K562 (cell line): ENCODE measurements around the gene COL15A1. TPM values are rescaled to one million over a fixed set of nuclear protein-coding genes. Genes with fewer than 3 reads are reported as not detected.

Experiments used
- CBFA2T2 ChIP-seq: fragments of 450-650 bp; conservative IDR thresholded peaks from 2 replicates; pipeline ENCODE4 v1.6.1; 2017; ENCODE audit warnings: mild to moderate bottlenecking
- CREM ChIP-seq: IDR thresholded peaks from 2 replicates; pipeline ENCODE4 v1.6.1; 2014; ENCODE audit warnings: antibody characterized with exemption, low read depth
- DMBX1 ChIP-seq: fragments of 250-450 bp; sonication (Bioruptor Pico); IDR thresholded peaks from 2 replicates; pipeline ENCODE4 v1.8.0; 2022; ENCODE audit warnings: inconsistent platforms, mild to moderate bottlenecking, moderate library complexity, borderline replicate concordance
- EP300 ChIP-seq: IDR thresholded peaks from 2 replicates; pipeline ENCODE4 v1.6.1; 2012; ENCODE audit warnings: low read length, improper control_type of control experiment
- ETS2 ChIP-seq: IDR thresholded peaks from 2 replicates; pipeline ENCODE4 v1.6.1; 2016; ENCODE audit warnings: borderline replicate concordance, missing genetic modification characterization, mild to moderate bottlenecking, moderate library complexity, missing compliant biosample characterization; ENCODE audit not compliant: poor library complexity, severe bottlenecking
- FOXK1 ChIP-seq: sonication (generic); formaldehyde crosslinking; IDR thresholded peaks from 2 replicates; pipeline ENCODE4 v1.8.0; 2022; ENCODE audit warnings: missing genetic modification reagents, mild to moderate bottlenecking, borderline replicate concordance
- KLF10 ChIP-seq: fragments of 250-450 bp; sonication (Bioruptor Pico); IDR thresholded peaks from 2 replicates; pipeline ENCODE4 v1.6.1; 2021; ENCODE audit warnings: matching md5 sums
- KLF16 ChIP-seq: IDR thresholded peaks from 2 replicates; pipeline ENCODE4 v1.6.1; 2016; ENCODE audit warnings: antibody characterized with exemption
- POLR2B ChIP-seq: fragments of 450-650 bp; IDR thresholded peaks from 2 replicates; pipeline ENCODE4 v1.6.1; 2018; ENCODE audit warnings: low read depth; ENCODE audit not compliant: partially characterized antibody
- POLR2G ChIP-seq: fragments of 200-400 bp; formaldehyde crosslinking; IDR thresholded peaks from 2 replicates; pipeline ENCODE4 v1.6.1; 2017; ENCODE audit warnings: low read depth, mild to moderate bottlenecking, antibody characterized with exemption, low read length, moderate library complexity
- PPARD ChIP-seq: fragments of 250-450 bp; sonication (Bioruptor Pico); IDR thresholded peaks from 2 replicates; pipeline ENCODE4 v1.8.0; 2022; ENCODE audit warnings: inconsistent platforms, mild to moderate bottlenecking, moderate library complexity
- RBM14 ChIP-seq: fragments of 200-400 bp; formaldehyde crosslinking; IDR thresholded peaks from 2 replicates; pipeline ENCODE4 v1.6.1; 2018; ENCODE audit warnings: low read depth, mild to moderate bottlenecking, low read length, moderate library complexity, borderline replicate concordance; ENCODE audit not compliant: insufficient read depth
- RFX1 ChIP-seq: fragments of 450-650 bp; IDR thresholded peaks from 2 replicates; pipeline ENCODE4 v1.6.1; 2016; ENCODE audit warnings: mild to moderate bottlenecking, moderate library complexity
- SP1 ChIP-seq: sonication (generic); formaldehyde crosslinking; IDR thresholded peaks from 2 replicates; pipeline ENCODE4 v1.8.1; 2022; ENCODE audit warnings: mild to moderate bottlenecking, missing genetic modification reagents
- STAG1 ChIP-seq: sonication (generic); formaldehyde crosslinking; IDR thresholded peaks from 2 replicates; pipeline ENCODE4 v1.5.0; 2020; ENCODE audit warnings: missing genetic modification reagents, borderline replicate concordance
- ZNF12 ChIP-seq: sonication (generic); formaldehyde crosslinking; IDR thresholded peaks from 2 replicates; pipeline ENCODE4 v1.4.0; 2020; ENCODE audit warnings: mild to moderate bottlenecking, missing genetic modification reagents
- ZSCAN29 ChIP-seq: fragments of 450-650 bp; IDR thresholded peaks from 2 replicates; pipeline ENCODE4 v1.6.1; 2017
- polyA plus RNA-seq, 8 experiments: library from polyadenylated mRNA; depleted of rRNA in 4 of 8; stranded (reverse) in 5 of 8; unstranded in 3 of 8; fragments of >200 nt; fragmentation: Nextera tagmentation in 2 of 8; fragmentation: Illumina TruSeq in 1 of 8; extraction: Ambion mirVana in 2 of 8; extraction: Trizol in 1 of 8; gene quantifications; 2 replicates each; pipeline versions ENCODE4 v1.2.1 to v1.2.3, GENCODE V29; 2011 to 2014; ENCODE audit warnings: inconsistent platforms in 1 of 8, missing spikeins in 1 of 8
- total RNA-seq, 7 experiments: library from RNA; depleted of rRNA in 6 of 7; stranded (reverse); fragments of >200 nt in 6 of 7; fragmentation: Illumina TruSeq in 2 of 7; extraction: Trizol in 2 of 7; gene quantifications; 2 replicates each; pipeline versions ENCODE4 v1.2.1 to v1.2.3, GENCODE V29; 2011 to 2021; ENCODE audit warnings: low replicate concordance in 1 of 7
- TF ChIP-seq, protein P1 (sequence below): fragments of 200-800 bp; sonication (Bioruptor generic); IDR thresholded peaks from 2 replicates; pipeline ENCODE4 v1.6.1; 2016; ENCODE audit warnings: missing genetic modification characterization, missing compliant biosample characterization
- TF ChIP-seq, protein P2 (sequence below), 2 experiments: fragments of 250-450 bp in 1 of 2; fragments of 450-650 bp in 1 of 2; sonication (Bioruptor Pico) in 1 of 2; IDR thresholded peaks; 2 replicates each; pipeline versions ENCODE4 v1.6.1 to v1.8.0; 2016 to 2021; ENCODE audit warnings: mild to moderate bottlenecking in 2 of 2, moderate library complexity in 2 of 2, missing compliant biosample characterization in 1 of 2, missing genetic modification characterization in 1 of 2

COL15A1 gene
- total and polyA plus RNA-seq, 9 of the 15 experiments (the other 6 are each of a cell fraction or from before 2014, with no cell fraction given): 0.46 to 5.1 (median 2.6) TPM

DNA sequence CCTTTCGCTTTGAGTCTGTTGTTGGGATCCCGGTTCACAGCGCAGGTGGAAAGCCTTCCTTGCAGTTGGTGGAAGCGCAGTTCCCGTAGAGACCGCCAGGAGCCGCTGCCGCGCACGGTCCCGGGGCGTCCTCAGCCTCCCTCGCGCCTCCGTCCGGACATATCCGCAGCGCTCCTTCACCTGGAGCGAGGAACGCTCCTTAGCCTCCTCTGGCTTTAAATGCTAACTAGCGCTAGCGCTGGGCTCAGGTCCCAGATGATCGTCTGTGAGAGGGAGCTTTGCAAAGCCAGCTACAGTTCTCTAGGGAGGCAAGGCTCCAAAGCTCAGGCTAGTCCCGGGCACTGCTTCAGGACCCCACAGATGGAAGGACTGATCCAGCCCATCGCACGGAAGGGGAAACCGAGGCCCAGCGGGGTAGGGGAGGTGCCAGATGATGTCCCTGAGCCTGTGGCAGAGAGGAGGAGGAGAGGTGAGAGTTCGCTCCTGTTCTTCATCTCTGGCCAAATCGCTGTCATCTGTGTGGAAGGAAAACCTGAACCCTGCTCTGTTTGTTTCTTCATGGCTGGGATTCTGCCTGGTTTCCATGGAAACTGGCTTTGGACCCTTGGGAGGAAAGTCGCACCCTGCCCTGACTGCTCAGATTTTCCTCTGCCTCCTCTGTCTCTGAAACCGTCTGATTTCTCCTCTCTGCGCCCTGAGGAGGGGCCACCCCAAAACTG, 31.4 kb downstream of the COL15A1 start (continued):
- TF ChIP-seq, protein P1, sequence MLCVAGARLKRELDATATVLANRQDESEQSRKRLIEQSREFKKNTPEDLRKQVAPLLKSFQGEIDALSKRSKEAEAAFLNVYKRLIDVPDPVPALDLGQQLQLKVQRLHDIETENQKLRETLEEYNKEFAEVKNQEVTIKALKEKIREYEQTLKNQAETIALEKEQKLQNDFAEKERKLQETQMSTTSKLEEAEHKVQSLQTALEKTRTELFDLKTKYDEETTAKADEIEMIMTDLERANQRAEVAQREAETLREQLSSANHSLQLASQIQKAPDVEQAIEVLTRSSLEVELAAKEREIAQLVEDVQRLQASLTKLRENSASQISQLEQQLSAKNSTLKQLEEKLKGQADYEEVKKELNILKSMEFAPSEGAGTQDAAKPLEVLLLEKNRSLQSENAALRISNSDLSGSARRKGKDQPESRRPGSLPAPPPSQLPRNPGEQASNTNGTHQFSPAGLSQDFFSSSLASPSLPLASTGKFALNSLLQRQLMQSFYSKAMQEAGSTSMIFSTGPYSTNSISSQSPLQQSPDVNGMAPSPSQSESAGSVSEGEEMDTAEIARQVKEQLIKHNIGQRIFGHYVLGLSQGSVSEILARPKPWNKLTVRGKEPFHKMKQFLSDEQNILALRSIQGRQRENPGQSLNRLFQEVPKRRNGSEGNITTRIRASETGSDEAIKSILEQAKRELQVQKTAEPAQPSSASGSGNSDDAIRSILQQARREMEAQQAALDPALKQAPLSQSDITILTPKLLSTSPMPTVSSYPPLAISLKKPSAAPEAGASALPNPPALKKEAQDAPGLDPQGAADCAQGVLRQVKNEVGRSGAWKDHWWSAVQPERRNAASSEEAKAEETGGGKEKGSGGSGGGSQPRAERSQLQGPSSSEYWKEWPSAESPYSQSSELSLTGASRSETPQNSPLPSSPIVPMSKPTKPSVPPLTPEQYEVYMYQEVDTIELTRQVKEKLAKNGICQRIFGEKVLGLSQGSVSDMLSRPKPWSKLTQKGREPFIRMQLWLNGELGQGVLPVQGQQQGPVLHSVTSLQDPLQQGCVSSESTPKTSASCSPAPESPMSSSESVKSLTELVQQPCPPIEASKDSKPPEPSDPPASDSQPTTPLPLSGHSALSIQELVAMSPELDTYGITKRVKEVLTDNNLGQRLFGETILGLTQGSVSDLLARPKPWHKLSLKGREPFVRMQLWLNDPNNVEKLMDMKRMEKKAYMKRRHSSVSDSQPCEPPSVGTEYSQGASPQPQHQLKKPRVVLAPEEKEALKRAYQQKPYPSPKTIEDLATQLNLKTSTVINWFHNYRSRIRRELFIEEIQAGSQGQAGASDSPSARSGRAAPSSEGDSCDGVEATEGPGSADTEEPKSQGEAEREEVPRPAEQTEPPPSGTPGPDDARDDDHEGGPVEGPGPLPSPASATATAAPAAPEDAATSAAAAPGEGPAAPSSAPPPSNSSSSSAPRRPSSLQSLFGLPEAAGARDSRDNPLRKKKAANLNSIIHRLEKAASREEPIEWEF: no peak
- TF ChIP-seq SP1 (CRISPR knock-in tag) (peak; percentile 51; the same call in 1 of the 2 replicates), FOXK1 (CRISPR knock-in tag) (0 out of 2 replicates have a peak, but pooled peaks have one; percentile 11), RFX1 (peak; percentile 84), KLF10 (no peak), POLR2B (no peak), DMBX1 (CRISPR knock-in tag) (no peak; the same call in 1 of the 2 replicates), CREM (peak; percentile 55), ETS2 (tag) (no peak), PPARD (no peak), CBFA2T2 (no peak), ZSCAN29 (no peak), KLF16 (peak; percentile 49; the same call in 1 of the 2 replicates), RBM14 (no peak), ZNF12 (0 out of 2 replicates have a peak, but pooled peaks have one; percentile 40), EP300 (no peak), POLR2G (no peak), STAG1 (peak; percentile 35; the same call in 1 of the 2 replicates)
- TF ChIP-seq, protein P2, sequence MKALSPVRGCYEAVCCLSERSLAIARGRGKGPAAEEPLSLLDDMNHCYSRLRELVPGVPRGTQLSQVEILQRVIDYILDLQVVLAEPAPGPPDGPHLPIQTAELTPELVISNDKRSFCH (CRISPR knock-in tag; IDR thresholded peaks at IDR 0.05): no peak
- TF ChIP-seq, protein P2 (tag; IDR thresholded peaks at IDR 0.05): peak; percentile 53; the same call in 1 of the 2 replicates
